Tibial nerve (tissue), 4 donors: ENCODE data around the gene TMEM232.

ENCODE experiments used
- EP300 ChIP-seq, 2 donors: sonication (generic); formaldehyde crosslinking; IDR thresholded peaks; one replicate each; pipeline ENCODE4 v1.6.1; 2017; ENCODE audit warnings: antibody characterized with exemption in 2 of 2, mild to moderate bottlenecking in 1 of 2
- POLR2A ChIP-seq, 2 donors: fragments of 450-650 bp; IDR thresholded peaks; one replicate each; pipeline ENCODE4 v1.6.1; 2017; ENCODE audit warnings: antibody characterized with exemption in 2 of 2, mild to moderate bottlenecking in 2 of 2, moderate library complexity in 2 of 2
- TF ChIP-seq, protein P1 (sequence below), 5 experiments: fragments of 200-600 bp in 3 of 5; fragments of 450-650 bp in 2 of 5; sonication (generic) in 3 of 5; IDR thresholded peaks; one replicate each; pipeline ENCODE4 v1.5.1; 2016 to 2019; ENCODE audit warnings: antibody characterized with exemption in 5 of 5, mild to moderate bottlenecking in 3 of 5, moderate library complexity in 2 of 5

DNA sequence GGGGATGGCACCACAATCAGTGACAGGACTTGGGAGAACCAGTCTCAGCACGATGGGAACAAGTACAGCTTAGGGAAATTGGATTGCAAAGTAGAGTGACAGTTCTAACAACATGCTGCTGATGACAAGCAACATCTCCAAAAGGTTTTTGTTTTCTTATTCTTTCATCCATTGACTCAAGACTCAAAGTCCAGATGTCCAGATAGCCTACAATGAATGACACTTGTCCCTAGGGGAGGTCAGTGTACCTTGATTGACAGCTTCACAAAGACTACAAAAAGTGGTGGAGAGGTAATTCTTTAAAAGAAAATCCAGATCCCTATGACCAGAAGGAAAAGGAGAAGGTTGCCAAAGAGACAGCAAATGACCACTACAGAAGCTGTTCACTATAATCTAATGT lies 323.9 kb downstream of the TMEM232 start:
- TF ChIP-seq, protein P1, sequence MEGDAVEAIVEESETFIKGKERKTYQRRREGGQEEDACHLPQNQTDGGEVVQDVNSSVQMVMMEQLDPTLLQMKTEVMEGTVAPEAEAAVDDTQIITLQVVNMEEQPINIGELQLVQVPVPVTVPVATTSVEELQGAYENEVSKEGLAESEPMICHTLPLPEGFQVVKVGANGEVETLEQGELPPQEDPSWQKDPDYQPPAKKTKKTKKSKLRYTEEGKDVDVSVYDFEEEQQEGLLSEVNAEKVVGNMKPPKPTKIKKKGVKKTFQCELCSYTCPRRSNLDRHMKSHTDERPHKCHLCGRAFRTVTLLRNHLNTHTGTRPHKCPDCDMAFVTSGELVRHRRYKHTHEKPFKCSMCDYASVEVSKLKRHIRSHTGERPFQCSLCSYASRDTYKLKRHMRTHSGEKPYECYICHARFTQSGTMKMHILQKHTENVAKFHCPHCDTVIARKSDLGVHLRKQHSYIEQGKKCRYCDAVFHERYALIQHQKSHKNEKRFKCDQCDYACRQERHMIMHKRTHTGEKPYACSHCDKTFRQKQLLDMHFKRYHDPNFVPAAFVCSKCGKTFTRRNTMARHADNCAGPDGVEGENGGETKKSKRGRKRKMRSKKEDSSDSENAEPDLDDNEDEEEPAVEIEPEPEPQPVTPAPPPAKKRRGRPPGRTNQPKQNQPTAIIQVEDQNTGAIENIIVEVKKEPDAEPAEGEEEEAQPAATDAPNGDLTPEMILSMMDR (IDR thresholded peaks at IDR 0.05) = no peak
- TF ChIP-seq EP300 (IDR thresholded peaks at IDR 0.05) (no peak), POLR2A (IDR thresholded peaks at IDR 0.05) (no peak)
